Activated naive CD4-positive, alpha-beta T cell treated with anti-CD3 and anti-CD28 coated beads, Interleukin-2, amount 50 U/mL, for 24 hours (primary cell): ENCODE results near the gene MOXD1.

Source experiments
- H3K27ac Mint-ChIP-seq: one replicate; pipeline ENCODE4 v1.8.0; 2021; ENCODE audit warnings: mild to moderate bottlenecking, mixed read lengths
- H3K27me3 Mint-ChIP-seq: one replicate; pipeline ENCODE4 v1.8.0; 2021; ENCODE audit warnings: mixed read lengths
- H3K36me3 Mint-ChIP-seq: one replicate; pipeline ENCODE4 v1.8.0; 2021; ENCODE audit warnings: mixed read lengths
- H3K4me1 Mint-ChIP-seq: one replicate; pipeline ENCODE4 v1.8.0; 2021; ENCODE audit warnings: mixed read lengths
- H3K4me3 Mint-ChIP-seq: one replicate; pipeline ENCODE4 v1.8.0; 2021; ENCODE audit warnings: mild to moderate bottlenecking, mixed read lengths
- H3K9me3 Mint-ChIP-seq: one replicate; pipeline ENCODE4 v1.8.0; 2021; ENCODE audit warnings: mixed read lengths

The MOXD1 gene

GRCh38 chr6:132253211-132253610 lies 148.1 kb downstream of the MOXD1 start:
- Mint-ChIP-seq H3K4me3 (no peak overlapping the region), H3K4me1 (no peaks in the 10 kb centered on the region), H3K36me3 (no peaks in the 10 kb centered on the region), H3K27me3 (peaks cover 5% of the 10 kb centered on the region), H3K9me3 (no peaks in the 10 kb centered on the region), H3K27ac (no peak overlapping the region)

DNA sequence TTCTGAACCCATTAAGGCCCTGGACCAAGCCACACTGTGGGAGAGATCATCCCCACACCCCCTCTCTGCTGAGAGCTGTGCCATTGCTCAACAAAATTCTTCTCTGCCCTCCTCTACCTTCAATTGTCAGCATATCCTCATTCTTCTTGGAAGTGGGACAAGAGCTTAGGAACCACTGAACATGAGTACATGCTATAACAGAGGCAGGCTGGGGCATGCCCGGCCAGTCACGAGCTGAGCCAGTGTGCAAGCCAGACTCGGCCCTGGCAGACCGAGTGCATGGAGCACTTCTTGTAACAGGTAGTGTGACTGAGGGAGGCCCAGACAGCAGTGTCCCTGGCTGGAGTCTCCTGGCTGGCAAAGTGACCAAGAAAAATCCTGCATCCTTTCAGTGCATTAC lies 149.2 kb downstream of the MOXD1 start:
- no peaks in the 10 kb centered on the region for H3K36me3 Mint-ChIP-seq
- H3K9me3 Mint-ChIP-seq = no peaks in the 10 kb centered on the region
- peaks cover 8% of the 10 kb centered on the region for H3K27me3 Mint-ChIP-seq
- no peak overlapping the region for H3K4me3 Mint-ChIP-seq
- H3K27ac Mint-ChIP-seq = no peak overlapping the region
- no peaks in the 10 kb centered on the region for H3K4me1 Mint-ChIP-seq

DNA sequence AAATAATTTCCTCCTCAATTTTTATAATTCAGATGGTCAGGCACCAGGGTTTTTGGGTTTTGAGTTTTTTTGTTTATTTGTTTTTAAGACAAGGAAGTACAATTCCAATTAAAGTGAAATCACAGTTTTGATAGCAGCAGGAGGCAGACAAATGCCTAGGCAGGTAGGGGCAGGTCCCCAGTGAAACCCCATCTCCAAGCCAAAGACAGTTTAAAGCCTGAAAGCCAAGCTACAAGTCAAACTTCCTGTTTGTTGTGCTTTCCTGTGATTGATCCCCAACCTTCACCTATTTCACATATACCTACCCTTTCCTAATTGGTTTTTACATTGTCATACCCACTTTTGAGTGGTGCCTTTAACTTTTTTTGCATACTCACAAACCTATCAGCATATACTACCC lies 149.6 kb downstream of the MOXD1 start:
- Mint-ChIP-seq H3K36me3 (no peaks in the 10 kb centered on the region), H3K9me3 (no peaks in the 10 kb centered on the region), H3K27me3 (peaks cover 8% of the 10 kb centered on the region), H3K4me1 (no peaks in the 10 kb centered on the region), H3K4me3 (no peak overlapping the region), H3K27ac (no peak overlapping the region)

- H3K9me3 Mint-ChIP-seq = no peaks in the 10 kb centered on the region
- H3K4me3 Mint-ChIP-seq = no peak overlapping the region
- H3K36me3 Mint-ChIP-seq = no peaks in the 10 kb centered on the region
These were observed 153.7 kb downstream of the MOXD1 start for GRCh38 chr6:132247381-132248159.

GRCh38 chr6:132246632-132247270 lies 154.5 kb downstream of the MOXD1 start:
- peaks cover 9% of the 10 kb centered on the region for H3K27me3 Mint-ChIP-seq
- H3K9me3 Mint-ChIP-seq = no peaks in the 10 kb centered on the region

More at GRCh38 chr6:132247381-132248159, 153.7 kb downstream of the MOXD1 start:
- H3K27ac Mint-ChIP-seq = no peak overlapping the region
- peaks cover 9% of the 10 kb centered on the region for H3K27me3 Mint-ChIP-seq
- H3K4me1 Mint-ChIP-seq = no peaks in the 10 kb centered on the region

DNA sequence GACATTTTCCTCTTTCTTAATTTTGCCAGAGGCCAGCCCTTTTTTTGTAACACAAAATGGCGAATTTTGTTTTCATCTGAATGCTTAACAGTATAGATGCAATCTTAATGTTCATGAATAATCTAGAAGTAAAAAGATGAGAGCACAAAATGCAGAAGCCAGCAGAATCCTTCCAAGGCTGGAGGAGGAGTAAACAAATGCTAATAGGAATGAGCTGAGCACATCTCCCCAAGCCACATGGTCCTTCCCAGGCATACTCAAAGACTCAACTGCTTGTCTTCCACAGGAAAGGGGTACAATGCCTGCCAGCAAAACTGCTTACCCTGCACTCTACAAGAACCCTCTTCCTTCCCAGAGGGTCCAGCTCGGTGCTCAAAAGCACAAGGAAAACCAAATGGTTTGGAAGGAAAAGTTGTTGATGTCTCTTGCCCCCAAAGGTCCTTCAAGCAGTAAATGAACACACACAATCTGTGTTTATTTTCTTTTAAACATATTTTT lies 155.1 kb downstream of the MOXD1 start:
- H3K27me3 Mint-ChIP-seq = peaks cover 9% of the 10 kb centered on the region

More at GRCh38 chr6:132246632-132247270, 154.5 kb downstream of the MOXD1 start:
- Mint-ChIP-seq H3K4me1 (no peaks in the 10 kb centered on the region), H3K36me3 (no peaks in the 10 kb centered on the region), H3K27ac (no peak overlapping the region), H3K4me3 (no peak overlapping the region)

More for the DNA sequence above, 155.1 kb downstream of the MOXD1 start:
- Mint-ChIP-seq H3K27ac (no peak overlapping the region), H3K4me3 (no peak overlapping the region), H3K36me3 (no peaks in the 10 kb centered on the region), H3K9me3 (no peaks in the 10 kb centered on the region), H3K4me1 (no peaks in the 10 kb centered on the region)
